Measurements from ENCODE around the gene CMSS1. TPM values are rescaled to one million over a fixed set of nuclear protein-coding genes. Genes with fewer than 3 reads are reported as not detected.

CMSS1 gene
- total and polyA plus RNA-seq, 2 of the 13 experiments (the other 11 are each of a cell fraction or from before 2014, with no cell fraction given) = 6.4 to 48.7 TPM

- TF ChIP-seq ZHX2 (IDR thresholded peaks at IDR 0.05; ENCODE audit: low read depth) (peak; percentile 90), ZHX2 (CRISPR knock-in tag; IDR thresholded peaks at IDR 0.05; ENCODE audit: borderline replicate concordance) (0 out of 2 replicates have a peak, but pooled peaks have one; percentile 47), ZFAT (CRISPR knock-in tag; conservative IDR thresholded peaks at IDR 0.05) (peak; percentile 100), GPN1 (CRISPR knock-in tag; IDR thresholded peaks at IDR 0.05; ENCODE audit: borderline replicate concordance) (0 out of 2 replicates have a peak, but pooled peaks have one; percentile 56), JUND (CRISPR knock-in tag; IDR thresholded peaks at IDR 0.05) (peak; percentile 81), ZFY (CRISPR knock-in tag; IDR thresholded peaks at IDR 0.05) (peak; percentile 76), SMC3 (IDR thresholded peaks at IDR 0.05; ENCODE audit: low read length) (no peak), ZSCAN25 (CRISPR knock-in tag; IDR thresholded peaks at IDR 0.05) (peak; percentile 93), ZBTB39 (CRISPR knock-in tag; IDR thresholded peaks at IDR 0.05) (0 out of 2 replicates have a peak, but pooled peaks have one; percentile 30), E2F2 (CRISPR knock-in tag; IDR thresholded peaks at IDR 0.05; ENCODE audit: borderline replicate concordance) (no peak), TAF1 (CRISPR knock-in tag; IDR thresholded peaks at IDR 0.05) (peak; percentile 58), RBFOX2 (IDR thresholded peaks at IDR 0.05; ENCODE audit: low read depth, low read length) (peak; percentile 71), TBX2 (CRISPR knock-in tag; IDR thresholded peaks at IDR 0.05; ENCODE audit: borderline replicate concordance) (peak; percentile 63; the same call in 1 of the 2 replicates)
Observed at GRCh38 chr3:99817437-99818240, at the start of gene CMSS1 (continued).

Data from HepG2 (cell line).